HG03342 (cell line): Measurements from ENCODE around the gene C2CD5.

ENCODE experiments used
- ATAC-seq: cut with Tn5 transposase; IDR thresholded peaks from one replicate; pipeline ENCODE4 v1.9.1; 2021; ENCODE audit warnings: mild to moderate bottlenecking, moderate library complexity; ENCODE audit not compliant: unreplicated experiment

Gene C2CD5

DNA sequence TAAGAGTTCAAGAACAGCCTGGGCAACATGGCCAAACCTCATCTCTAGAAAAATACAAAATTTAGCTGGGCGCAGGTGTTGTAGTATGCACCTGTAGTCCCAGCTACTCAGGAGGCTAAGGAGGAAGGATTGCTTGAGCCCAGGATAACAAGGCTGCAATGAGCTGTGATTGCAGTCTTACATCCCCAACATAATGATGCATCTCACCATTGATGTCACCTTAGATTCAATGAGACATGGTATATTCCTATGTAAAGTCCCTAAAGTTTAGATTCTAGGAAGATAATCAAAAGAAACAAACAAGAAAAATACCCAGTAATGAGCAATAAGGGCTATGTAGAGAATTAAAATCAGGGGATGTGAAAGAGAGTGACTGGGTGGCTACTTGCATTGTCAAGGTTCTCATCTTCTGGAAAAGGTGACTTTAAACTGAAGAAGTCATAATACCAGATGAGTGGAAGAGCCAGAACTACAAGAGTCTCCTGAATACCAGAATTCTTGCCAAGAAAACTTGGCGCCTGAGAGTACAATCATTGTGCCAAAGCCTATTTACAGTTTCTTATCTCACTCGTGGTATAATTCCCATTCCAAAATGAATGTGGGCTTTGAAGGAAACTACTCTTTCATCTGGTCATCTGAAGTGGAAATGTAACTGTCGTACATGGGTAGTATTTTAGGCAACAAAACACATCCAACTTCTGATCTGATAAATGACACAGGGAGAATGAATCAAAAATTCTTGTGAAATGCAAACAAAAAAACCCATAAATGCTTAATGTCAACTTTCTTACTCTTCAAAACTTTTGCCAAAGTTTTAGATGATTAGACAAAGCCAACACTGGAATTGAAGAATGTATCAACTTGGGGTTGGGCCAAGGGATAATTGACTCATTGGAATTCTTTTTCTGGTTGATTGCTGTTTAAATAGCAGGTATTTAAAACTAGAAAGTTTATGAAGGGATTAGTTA is 128.7 kb downstream of the C2CD5 start:
- no peak for ATAC-seq

GRCh38 chr12:22414742-22415141 is 129.6 kb downstream of the C2CD5 start:
- ATAC-seq: no peak

DNA sequence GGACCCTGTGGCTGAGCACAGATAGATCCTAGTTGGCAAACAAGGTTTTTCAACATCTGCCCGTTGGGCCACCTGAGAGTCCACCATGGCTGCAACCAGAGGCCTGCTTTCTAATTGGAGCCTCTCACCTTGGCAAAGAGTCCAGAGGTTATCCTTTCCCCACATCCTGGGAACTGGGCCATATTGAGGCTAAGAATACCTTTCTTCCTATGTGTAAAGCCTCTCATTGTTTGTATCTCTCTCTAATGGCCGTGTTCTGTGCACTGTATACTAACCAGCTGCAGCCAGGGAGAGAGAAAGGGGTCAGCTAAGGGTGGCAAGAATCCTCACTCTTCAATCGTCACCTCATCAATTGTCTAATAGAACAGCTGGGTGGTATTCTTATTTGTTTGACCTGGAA is 130.8 kb downstream of the C2CD5 start:
- no peak for ATAC-seq

GRCh38 chr12:22412581-22412980 is 131.8 kb downstream of the C2CD5 start:
- ATAC-seq: no peak

GRCh38 chr12:22410486-22410885 is 133.9 kb downstream of the C2CD5 start:
- ATAC-seq: no peak

- ATAC-seq: peak; percentile 97
These were observed 134.8 kb downstream of the C2CD5 start for GRCh38 chr12:22409377-22410164.

DNA sequence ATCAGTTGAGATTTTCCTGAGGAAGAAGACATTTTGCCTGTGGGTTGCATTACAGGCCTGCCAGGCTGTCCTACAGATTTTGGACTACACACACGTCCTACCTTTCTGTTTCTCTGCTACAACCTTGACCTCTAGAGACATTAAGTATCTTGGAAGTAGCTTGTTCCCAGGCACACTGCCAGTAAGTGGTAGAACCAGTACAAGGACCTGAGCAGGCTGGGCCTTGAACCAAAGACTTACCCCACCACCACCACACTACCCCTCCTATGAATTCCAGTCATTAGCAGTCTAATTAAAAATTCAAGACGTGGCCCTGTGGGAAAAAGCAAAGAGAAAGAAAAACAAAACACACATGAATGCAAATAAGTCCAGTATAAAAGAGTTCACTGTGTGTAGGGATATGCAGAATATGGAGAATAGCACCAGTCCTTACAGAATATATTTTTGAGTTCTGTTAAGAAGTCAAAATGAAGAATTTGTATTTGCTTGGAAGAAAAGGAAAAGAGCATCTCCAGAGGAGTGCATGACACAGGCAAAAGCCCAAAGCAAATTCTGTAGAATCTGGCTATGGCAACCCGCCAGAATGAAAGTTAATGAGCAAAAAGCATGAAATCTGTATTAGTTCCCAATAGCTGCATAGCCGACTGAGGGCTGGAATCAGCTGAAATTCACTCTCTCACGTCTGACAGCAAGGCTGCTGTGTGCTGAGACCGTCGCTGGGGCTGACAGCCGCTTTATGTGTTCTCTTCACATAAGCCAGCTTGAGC is 135.5 kb downstream of the C2CD5 start:
- peak; percentile 1 for ATAC-seq

GRCh38 chr12:22407397-22407796 is 136.9 kb downstream of the C2CD5 start:
- no peak for ATAC-seq

- peak; percentile 36 for ATAC-seq
These were observed 137.7 kb downstream of the C2CD5 start for GRCh38 chr12:22406627-22407026.

DNA sequence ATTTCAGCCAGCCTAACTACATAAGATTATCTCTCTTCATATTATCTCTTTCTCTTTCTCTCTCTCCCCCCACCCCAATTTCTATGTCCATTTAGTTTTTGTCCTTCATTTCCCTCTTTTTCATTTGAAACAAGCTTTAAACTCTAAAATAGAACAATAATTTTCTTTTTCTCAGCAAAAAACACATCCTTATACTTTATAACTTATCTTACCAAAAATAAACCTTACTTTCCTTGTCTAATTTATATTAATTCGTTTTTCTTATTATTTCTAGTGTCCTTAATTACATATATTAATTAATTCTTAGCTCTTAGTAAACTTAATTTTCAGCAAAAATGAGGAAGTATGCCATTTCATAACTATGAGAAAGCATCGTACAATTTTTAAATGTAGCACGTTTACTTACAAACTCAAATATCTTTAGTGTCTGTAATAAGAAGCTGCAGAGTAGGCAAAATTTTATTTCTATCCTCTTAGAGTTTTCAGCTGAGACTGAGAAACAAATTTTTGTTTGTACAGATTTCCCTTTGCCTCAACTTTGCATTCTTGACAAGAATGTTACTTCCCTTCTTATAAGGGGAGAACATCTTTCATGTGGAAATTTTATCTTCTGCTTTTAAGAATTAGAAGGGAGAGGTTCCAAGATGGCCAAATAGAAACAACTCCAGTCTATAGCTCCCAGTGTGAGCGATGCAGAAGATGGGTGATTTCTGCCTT is 144.7 kb downstream of the C2CD5 start:
- ATAC-seq: no peak
